C4-2B (cell line): ENCODE data around the gene ZNF784.

Experiments used
- CTCF ChIP-seq: fragments of 450-650 bp; conservative IDR thresholded peaks from 2 replicates; pipeline ENCODE4 v1.5.1; 2017; ENCODE audit warnings: mild to moderate bottlenecking
- ZFX ChIP-seq: fragments of 450-650 bp; IDR thresholded peaks from 2 replicates; pipeline ENCODE4 v1.6.1; 2017

DNA sequence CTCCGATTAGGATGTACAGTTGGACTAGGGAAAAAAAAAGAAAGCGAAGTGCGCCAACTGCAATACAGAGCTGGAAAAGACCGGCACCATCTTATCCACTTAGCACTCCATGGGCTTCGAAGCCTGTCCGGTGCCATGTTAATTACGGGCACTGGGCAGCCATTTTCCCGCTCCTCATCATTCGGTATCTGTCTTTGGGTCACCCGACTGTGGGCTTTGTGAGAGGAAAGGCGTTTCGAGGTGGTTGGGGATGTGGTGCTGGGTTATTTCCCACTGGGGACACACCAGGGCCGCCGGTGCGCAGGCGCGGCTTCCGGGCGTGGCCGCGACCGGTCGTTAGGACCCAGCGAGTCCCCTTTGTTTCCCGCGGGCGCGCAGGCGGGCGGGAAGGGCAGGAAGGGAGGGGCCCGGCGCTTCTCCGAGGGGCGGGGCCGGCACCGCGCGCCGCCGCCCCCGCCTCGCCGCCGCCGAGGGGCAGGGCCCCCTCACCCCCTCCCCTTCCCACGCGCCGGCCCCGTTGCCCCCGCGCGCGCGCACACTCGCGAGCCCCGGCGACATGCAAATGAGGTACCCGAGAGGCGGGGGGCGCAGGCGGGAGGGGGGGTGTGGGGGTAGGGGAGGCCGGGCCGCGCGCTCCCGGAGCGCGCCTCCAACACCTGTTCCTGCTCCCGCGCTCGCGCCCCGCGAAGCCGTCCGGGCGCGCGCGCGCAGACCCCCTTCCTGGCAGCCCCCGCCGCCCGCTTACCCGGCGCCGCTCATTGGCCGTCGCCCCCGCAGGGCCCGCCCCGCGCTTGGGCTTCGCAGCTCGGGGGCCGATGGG is 24.3 kb downstream of the ZNF784 start, which contains the start of gene ZNF524:
- TF ChIP-seq CTCF: no peak
- TF ChIP-seq ZFX: no peak
